WTC11 (cell line): Measurements from ENCODE around the gene ROR2. TPM values are rescaled to one million over a fixed set of nuclear protein-coding genes. Genes with fewer than 3 reads are reported as not detected.

ENCODE experiments used
- ATAC-seq: fragments of 200-7000 bp; cut with Tn5 transposase; 2 replicates; pipeline ENCODE4 v1.10.0; 2021; ENCODE audit warnings: mild to moderate bottlenecking, moderate library complexity
- CTCF ChIA-PET: fragments of 300-600 bp; sonication (Branson Sonifier 250); formaldehyde crosslinking; loops from one replicate; lab custom pipeline; 2021; ENCODE audit warnings: antibody characterized with exemption; lab: Charles Lee
- POLR2A ChIA-PET: fragments of 350-600 bp; sonication (Branson Sonifier 250); formaldehyde crosslinking; loops from one replicate; lab custom pipeline; 2021; ENCODE audit warnings: antibody characterized with exemption; lab: Charles Lee
- DNase-seq: peaks from one replicate; pipeline ENCODE4 v3.0.0; 2021; ENCODE audit warnings: low spot score
- H3K27ac Mint-ChIP-seq: 2 replicates; pipeline ENCODE4 v1.8.0; 2021; ENCODE audit warnings: mixed read lengths
- H3K27me3 Mint-ChIP-seq: 2 replicates; pipeline ENCODE4 v1.8.0; 2021; ENCODE audit warnings: low read depth, mild to moderate bottlenecking, moderate library complexity, mixed read lengths
- H3K36me3 Mint-ChIP-seq: 2 replicates; pipeline ENCODE4 v1.8.0; 2021; ENCODE audit warnings: mixed read lengths
- H3K4me1 Mint-ChIP-seq: 2 replicates; pipeline ENCODE4 v1.8.0; 2022; ENCODE audit warnings: mixed read lengths
- H3K4me3 Mint-ChIP-seq: 2 replicates; pipeline ENCODE4 v1.8.0; 2021; ENCODE audit warnings: mild to moderate bottlenecking, moderate library complexity, mixed read lengths
- H3K9me3 Mint-ChIP-seq: 2 replicates; pipeline ENCODE4 v1.8.0; 2021; ENCODE audit warnings: mixed read lengths
- ATF1 ChIP-seq: sonication (generic); formaldehyde crosslinking; IDR thresholded peaks from 2 replicates; pipeline ENCODE4 v1.8.1; 2023; ENCODE audit warnings: mild to moderate bottlenecking, moderate library complexity, missing genetic modification reagents
- CREM ChIP-seq: sonication (generic); formaldehyde crosslinking; IDR thresholded peaks from 2 replicates; pipeline ENCODE4 v1.8.1; 2022; ENCODE audit warnings: mild to moderate bottlenecking, missing genetic modification reagents, moderate library complexity
- FOXJ3 ChIP-seq: sonication (generic); formaldehyde crosslinking; IDR thresholded peaks from 2 replicates; pipeline ENCODE4 v1.9.0; 2021; ENCODE audit warnings: missing genetic modification reagents, mild to moderate bottlenecking, borderline replicate concordance
- GTF2I ChIP-seq: fragments of 250-450 bp; sonication (Bioruptor Pico); conservative IDR thresholded peaks from 2 replicates; pipeline ENCODE4 v1.4.0; 2021; ENCODE audit warnings: mild to moderate bottlenecking
- HMGXB4 ChIP-seq: sonication (generic); formaldehyde crosslinking; IDR thresholded peaks from 2 replicates; pipeline ENCODE4 v1.8.1; 2023; ENCODE audit warnings: mild to moderate bottlenecking, moderate library complexity, missing genetic modification reagents
- IRF2 ChIP-seq: sonication (generic); formaldehyde crosslinking; IDR thresholded peaks from 2 replicates; pipeline ENCODE4 v1.8.0; 2022; ENCODE audit warnings: low read depth, missing genetic modification reagents, borderline replicate concordance
- JUN ChIP-seq: sonication (generic); formaldehyde crosslinking; IDR thresholded peaks from 2 replicates; pipeline ENCODE4 v1.8.0; 2023; ENCODE audit warnings: mild to moderate bottlenecking, missing genetic modification reagents
- MXD4 ChIP-seq: fragments of 250-450 bp; sonication (Bioruptor Pico); IDR thresholded peaks from 2 replicates; pipeline ENCODE4 v1.8.0; 2021; ENCODE audit warnings: mild to moderate bottlenecking, moderate library complexity, borderline replicate concordance
- NFATC4 ChIP-seq: fragments of 250-450 bp; sonication (Bioruptor Pico); IDR thresholded peaks from 2 replicates; pipeline ENCODE4 v1.9.0; 2021; ENCODE audit warnings: mild to moderate bottlenecking
- PRDM15 ChIP-seq: sonication (generic); formaldehyde crosslinking; IDR thresholded peaks from 2 replicates; pipeline ENCODE4 v1.8.0; 2022; ENCODE audit warnings: missing genetic modification reagents
- SMAD3 ChIP-seq: sonication (generic); formaldehyde crosslinking; IDR thresholded peaks from 2 replicates; pipeline ENCODE4 v1.8.0; 2022; ENCODE audit warnings: missing genetic modification reagents, mild to moderate bottlenecking, borderline replicate concordance
- SMAD4 ChIP-seq: sonication (generic); formaldehyde crosslinking; IDR thresholded peaks from 2 replicates; pipeline ENCODE4 v1.8.0; 2022; ENCODE audit warnings: mild to moderate bottlenecking, missing genetic modification reagents
- ZNF121 ChIP-seq: sonication (generic); formaldehyde crosslinking; IDR thresholded peaks from 2 replicates; pipeline ENCODE4 v1.8.0; 2023; ENCODE audit warnings: missing genetic modification reagents
- ZNF281 ChIP-seq: sonication (generic); formaldehyde crosslinking; IDR thresholded peaks from 2 replicates; pipeline ENCODE4 v1.8.0; 2023; ENCODE audit warnings: mild to moderate bottlenecking, missing genetic modification reagents
- ZNF423 ChIP-seq: fragments of 250-450 bp; sonication (Bioruptor Pico); IDR thresholded peaks from 2 replicates; pipeline ENCODE4 v2.1.2; 2022; ENCODE audit warnings: mild to moderate bottlenecking, moderate library complexity
- total RNA-seq: library from RNA; stranded (reverse); gene quantifications from 3 replicates; pipeline ENCODE4 v1.2.3, GENCODE V29; 2021
- TF ChIP-seq, protein P1 (sequence below): sonication (generic); formaldehyde crosslinking; IDR thresholded peaks from 2 replicates; pipeline ENCODE4 v1.8.1; 2023; ENCODE audit warnings: mild to moderate bottlenecking, missing genetic modification reagents
- TF ChIP-seq, protein P2 (sequence below): sonication (generic); formaldehyde crosslinking; conservative IDR thresholded peaks from 2 replicates; pipeline ENCODE4 v1.8.1; 2022; ENCODE audit warnings: mild to moderate bottlenecking, missing genetic modification reagents
- TF ChIP-seq, protein P3 (sequence below): sonication (generic); formaldehyde crosslinking; IDR thresholded peaks from 2 replicates; pipeline ENCODE4 v1.8.1; 2023; ENCODE audit warnings: mild to moderate bottlenecking, missing genetic modification reagents
- TF ChIP-seq, protein P4 (sequence below): sonication (generic); formaldehyde crosslinking; IDR thresholded peaks from 2 replicates; pipeline ENCODE4 v1.8.1; 2023; ENCODE audit warnings: mild to moderate bottlenecking, missing genetic modification reagents, moderate library complexity
- TF ChIP-seq, protein P5 (sequence below): sonication (generic); formaldehyde crosslinking; IDR thresholded peaks from 2 replicates; pipeline ENCODE4 v1.8.1; 2022; ENCODE audit warnings: low read depth, missing genetic modification reagents, borderline replicate concordance

Gene ROR2
- total RNA-seq, 1 experiment from 2014 or later: 19.8 TPM

- H3K4me3 Mint-ChIP-seq: no peak overlapping the region
- H3K27ac Mint-ChIP-seq: no peak overlapping the region
- H3K27me3 Mint-ChIP-seq: no peaks in the 10 kb centered on the region
- ChIA-PET CTCF (interaction anchor here (0.8 kb wide), 2 partner anchors 106 to 111 kb away, joined by 4 read pairs; partner anchors contain the start of gene ROR2), POLR2A (interaction anchor here (0.6 kb wide), 1 partner anchor 138 kb away, joined by 3 read pairs; no protein-coding TSS in a partner anchor)
- peaks cover 55% of the 10 kb centered on the region for H3K4me1 Mint-ChIP-seq
- no peaks in the 10 kb centered on the region for H3K36me3 Mint-ChIP-seq
- TF ChIP-seq CREM (CRISPR knock-in tag) (no peak), ZNF423 (no peak), MXD4 (CRISPR knock-in tag) (no peak), NFATC4 (CRISPR knock-in tag) (no peak), IRF2 (CRISPR knock-in tag) (no peak), HMGXB4 (CRISPR knock-in tag) (no peak), SMAD4 (CRISPR knock-in tag) (no peak), SMAD3 (no peak), JUN (CRISPR knock-in tag) (no peak), ZNF281 (CRISPR knock-in tag) (no peak), GTF2I (CRISPR knock-in tag) (no peak), ZNF121 (CRISPR knock-in tag) (no peak), ATF1 (CRISPR knock-in tag) (no peak)
- TF ChIP-seq, protein P1, sequence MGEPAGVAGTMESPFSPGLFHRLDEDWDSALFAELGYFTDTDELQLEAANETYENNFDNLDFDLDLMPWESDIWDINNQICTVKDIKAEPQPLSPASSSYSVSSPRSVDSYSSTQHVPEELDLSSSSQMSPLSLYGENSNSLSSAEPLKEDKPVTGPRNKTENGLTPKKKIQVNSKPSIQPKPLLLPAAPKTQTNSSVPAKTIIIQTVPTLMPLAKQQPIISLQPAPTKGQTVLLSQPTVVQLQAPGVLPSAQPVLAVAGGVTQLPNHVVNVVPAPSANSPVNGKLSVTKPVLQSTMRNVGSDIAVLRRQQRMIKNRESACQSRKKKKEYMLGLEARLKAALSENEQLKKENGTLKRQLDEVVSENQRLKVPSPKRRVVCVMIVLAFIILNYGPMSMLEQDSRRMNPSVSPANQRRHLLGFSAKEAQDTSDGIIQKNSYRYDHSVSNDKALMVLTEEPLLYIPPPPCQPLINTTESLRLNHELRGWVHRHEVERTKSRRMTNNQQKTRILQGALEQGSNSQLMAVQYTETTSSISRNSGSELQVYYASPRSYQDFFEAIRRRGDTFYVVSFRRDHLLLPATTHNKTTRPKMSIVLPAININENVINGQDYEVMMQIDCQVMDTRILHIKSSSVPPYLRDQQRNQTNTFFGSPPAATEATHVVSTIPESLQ (CRISPR knock-in tag): no peak
- TF ChIP-seq, protein P2, sequence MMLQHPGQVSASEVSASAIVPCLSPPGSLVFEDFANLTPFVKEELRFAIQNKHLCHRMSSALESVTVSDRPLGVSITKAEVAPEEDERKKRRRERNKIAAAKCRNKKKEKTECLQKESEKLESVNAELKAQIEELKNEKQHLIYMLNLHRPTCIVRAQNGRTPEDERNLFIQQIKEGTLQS (CRISPR knock-in tag): no peak
- TF ChIP-seq, protein P3, sequence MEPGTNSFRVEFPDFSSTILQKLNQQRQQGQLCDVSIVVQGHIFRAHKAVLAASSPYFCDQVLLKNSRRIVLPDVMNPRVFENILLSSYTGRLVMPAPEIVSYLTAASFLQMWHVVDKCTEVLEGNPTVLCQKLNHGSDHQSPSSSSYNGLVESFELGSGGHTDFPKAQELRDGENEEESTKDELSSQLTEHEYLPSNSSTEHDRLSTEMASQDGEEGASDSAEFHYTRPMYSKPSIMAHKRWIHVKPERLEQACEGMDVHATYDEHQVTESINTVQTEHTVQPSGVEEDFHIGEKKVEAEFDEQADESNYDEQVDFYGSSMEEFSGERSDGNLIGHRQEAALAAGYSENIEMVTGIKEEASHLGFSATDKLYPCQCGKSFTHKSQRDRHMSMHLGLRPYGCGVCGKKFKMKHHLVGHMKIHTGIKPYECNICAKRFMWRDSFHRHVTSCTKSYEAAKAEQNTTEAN (CRISPR knock-in tag): no peak
- DNase-seq (no peak), ATAC-seq (peak; percentile 41)
- H3K9me3 Mint-ChIP-seq: no peaks in the 10 kb centered on the region
Measured at GRCh38 chr9:91843623-91844148, 106.3 kb downstream of the ROR2 start.

DNA sequence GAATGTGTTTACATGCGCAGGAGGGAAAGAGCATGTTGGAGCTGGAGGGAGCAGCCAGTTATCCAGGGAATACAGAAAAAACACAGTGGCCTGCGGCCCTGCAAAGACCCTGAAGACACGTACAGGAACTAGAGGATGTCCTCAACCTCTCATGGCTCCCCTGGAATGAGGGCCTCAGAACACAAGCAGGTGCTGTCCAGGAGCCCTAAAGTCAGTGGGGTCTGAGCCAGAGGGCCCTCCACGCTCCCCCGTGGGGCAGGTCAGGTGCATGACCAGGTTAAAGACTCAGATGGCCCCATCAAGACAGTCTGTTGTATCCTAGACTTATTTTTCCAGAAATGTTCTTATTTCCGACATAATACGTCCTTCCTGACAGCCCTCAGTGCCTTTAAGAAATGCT, 106.9 kb downstream of the ROR2 start:
- ChIA-PET POLR2A (interaction anchor here (0.6 kb wide), 1 partner anchor 138 kb away, joined by 3 read pairs; no protein-coding TSS in a partner anchor), CTCF (no interaction called here)
- Mint-ChIP-seq H3K27ac (no peak overlapping the region), H3K9me3 (no peaks in the 10 kb centered on the region), H3K36me3 (no peaks in the 10 kb centered on the region), H3K4me3 (no peak overlapping the region), H3K27me3 (no peaks in the 10 kb centered on the region), H3K4me1 (peaks cover 57% of the 10 kb centered on the region)
- no peak for ATAC-seq
- TF ChIP-seq, protein P4, sequence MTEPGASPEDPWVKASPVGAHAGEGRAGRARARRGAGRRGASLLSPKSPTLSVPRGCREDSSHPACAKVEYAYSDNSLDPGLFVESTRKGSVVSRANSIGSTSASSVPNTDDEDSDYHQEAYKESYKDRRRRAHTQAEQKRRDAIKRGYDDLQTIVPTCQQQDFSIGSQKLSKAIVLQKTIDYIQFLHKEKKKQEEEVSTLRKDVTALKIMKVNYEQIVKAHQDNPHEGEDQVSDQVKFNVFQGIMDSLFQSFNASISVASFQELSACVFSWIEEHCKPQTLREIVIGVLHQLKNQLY (CRISPR knock-in tag): no peak
- TF ChIP-seq PRDM15 (CRISPR knock-in tag) (no peak), FOXJ3 (no peak)
- TF ChIP-seq, protein P5, sequence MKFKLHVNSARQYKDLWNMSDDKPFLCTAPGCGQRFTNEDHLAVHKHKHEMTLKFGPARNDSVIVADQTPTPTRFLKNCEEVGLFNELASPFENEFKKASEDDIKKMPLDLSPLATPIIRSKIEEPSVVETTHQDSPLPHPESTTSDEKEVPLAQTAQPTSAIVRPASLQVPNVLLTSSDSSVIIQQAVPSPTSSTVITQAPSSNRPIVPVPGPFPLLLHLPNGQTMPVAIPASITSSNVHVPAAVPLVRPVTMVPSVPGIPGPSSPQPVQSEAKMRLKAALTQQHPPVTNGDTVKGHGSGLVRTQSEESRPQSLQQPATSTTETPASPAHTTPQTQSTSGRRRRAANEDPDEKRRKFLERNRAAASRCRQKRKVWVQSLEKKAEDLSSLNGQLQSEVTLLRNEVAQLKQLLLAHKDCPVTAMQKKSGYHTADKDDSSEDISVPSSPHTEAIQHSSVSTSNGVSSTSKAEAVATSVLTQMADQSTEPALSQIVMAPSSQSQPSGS (CRISPR knock-in tag): no peak
- no peak for DNase-seq
